ENCODE data around the gene ZNF521.

ZNF521 gene

DNA sequence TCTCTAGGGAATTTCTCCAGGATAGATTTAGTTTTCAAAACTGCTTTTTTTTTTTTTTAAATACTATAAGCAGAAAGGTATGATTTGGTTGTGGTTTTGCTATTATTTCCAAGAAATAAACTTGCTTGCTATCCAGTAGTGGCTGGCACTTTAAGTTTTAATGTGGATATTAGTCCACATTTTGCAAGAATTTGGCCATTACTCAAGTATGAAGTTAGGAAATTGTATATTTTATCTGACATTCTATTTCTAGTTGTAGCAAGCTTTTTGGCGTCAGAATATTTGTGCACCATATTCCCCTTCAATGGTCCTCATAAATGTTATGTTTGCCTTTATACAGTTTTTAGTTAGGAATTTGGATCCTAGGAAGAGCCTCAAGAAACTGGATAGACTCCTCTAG lies 226.3 kb downstream of the ZNF521 start:
- no peak for DNase-seq (ENCODE audit: low read depth in 2 of 2)

DNA sequence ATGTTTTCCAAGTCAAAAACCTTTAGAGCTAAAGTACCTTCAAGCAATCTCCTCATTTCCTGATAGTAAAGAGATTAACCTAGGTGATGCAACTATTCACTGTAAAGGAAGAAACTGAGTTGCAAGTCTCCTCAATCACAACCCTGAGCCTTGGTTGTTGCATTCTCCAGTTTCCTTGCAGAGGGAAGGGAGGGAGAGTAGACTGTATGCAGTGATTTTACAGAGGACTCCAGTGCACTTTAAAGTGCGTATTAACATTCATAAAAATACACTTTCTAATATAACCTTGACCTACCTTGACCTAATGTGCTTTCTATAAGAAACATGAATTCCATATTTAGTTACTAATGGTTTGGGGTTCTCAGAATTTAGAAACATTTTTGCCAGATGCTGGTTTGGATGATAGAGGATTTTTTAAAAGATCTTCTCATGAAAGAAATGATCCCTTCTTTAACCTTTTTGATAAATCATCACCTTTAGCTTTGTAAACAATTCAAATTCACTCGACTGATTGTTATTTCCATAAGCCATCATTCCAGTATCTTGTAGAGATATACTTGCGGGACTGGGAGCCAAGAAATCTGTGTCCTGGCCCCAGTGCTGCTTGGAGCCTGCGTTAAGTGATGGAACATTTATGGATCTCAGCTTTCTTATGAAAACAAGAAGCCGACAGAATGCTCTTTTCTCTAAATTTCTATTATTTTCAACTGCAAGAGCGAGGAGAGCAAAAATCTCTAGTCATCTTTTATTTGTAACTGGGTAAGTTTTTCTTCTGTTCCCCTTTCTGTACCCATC lies 228.3 kb downstream of the ZNF521 start:
- no peak for DNase-seq (ENCODE audit: low read depth in 2 of 2)

DNA sequence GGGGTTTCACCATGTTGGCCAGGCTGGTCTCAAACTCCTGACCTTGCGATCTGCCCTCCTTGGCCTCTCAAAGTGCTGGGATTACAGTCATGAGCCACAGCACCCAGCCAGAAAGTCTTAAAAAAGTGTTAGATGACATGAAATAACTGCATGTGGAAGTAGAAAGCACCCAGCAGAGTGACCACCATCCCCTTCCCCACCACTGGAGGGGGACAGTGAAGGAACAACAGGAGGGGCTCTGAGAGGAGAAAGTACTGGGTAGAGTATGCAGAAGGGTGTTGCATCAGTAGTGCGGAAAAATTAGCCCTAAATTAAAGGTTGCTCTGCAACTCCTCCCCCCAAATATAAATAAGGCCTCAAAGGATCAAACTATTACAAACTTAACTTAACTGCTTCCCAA lies 230.5 kb downstream of the ZNF521 start:
- DNase-seq (ENCODE audit: low read depth in 2 of 2), result no peak

DNA sequence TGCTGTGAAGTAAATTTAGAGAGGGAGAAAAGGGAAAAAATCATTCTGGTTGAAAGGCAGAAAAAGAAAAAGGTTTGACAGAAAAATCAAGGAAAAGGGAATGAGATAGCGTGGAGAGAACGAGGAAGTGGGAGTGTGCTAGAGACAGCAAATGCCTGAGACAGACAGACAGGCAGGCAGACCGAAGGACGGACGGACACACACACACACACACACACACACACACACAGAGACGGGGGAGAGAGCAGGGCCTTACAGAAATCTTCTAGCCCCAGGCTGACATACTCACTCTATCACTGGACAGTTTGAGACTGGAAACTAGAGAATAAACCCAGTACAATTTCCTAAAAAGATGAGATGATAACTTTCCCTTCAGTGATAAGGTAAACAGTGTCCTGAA lies 238.4 kb downstream of the ZNF521 start:
- DNase-seq (ENCODE audit: low read depth in 2 of 2), result no peak

DNA sequence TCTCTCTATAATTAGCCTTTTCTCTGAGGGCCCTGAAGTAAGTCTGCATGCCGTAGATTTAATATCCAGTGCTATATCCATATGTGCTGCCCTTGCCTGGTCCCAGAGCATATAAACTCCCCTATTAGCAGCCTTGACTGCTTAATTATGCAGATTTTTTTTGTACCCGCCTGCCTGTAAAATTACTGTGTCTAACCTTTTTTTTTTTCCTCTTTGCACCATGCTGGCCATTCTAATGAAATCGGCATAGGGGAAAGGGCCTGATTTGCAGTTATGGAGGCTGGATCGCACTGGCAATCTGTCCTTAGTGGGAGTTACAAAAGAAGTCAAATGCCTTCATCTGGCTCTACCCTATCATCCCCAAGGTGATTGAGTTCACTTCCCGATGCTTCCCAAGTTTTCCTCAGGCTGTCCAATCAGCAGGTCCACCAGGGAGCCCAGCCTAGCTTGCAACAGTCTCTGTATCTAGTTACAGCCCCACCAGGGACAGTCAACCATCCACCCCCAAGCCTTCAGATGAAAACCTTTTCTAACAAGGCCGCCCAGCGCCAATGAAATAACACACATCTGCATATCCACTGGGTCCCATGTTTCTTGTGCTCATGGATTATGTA lies 239.0 kb downstream of the ZNF521 start:
- DNase-seq (ENCODE audit: low read depth in 2 of 2), result no peak

DNA sequence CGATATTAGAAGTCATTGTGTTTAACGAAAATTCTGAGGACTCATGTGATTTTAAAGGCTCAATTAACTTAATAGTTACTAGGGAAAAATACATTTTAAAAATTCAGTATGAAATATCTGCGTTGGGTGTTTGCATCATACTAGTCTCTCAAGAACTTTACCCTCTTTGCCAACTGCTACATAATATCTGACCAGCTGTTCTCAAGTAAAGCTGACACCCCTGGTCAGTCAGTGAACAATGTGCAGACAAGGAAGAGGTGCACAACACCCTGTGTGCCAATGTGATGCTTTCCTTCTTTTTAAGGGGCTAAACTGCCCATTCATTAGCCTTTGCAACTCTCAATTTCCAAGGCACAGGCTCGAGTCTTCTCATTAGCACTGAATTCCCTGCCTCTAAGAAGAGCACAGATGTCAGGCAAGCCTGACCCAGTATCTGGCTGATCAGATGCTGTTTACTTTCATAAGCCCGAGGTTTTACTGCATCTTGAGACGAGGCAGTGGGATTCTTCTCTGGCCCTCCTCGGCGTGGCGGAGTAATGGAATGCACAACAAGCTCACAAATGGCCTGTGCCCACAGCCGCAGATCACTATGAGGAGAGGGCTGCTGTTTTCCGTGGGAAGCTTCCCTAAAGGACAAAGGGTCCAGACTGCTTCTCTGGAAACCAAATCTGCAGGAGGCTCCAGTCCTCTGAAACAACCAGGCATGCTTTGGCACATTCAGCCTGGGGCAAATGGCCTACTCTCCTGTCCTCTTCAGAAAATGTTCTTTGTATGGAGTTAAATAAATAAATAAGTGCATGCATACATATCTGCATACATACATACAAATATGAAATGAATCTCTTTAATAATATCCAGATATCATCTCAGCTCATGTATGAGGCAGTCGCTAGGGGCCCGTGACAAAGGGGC lies 240.3 kb downstream of the ZNF521 start:
- DNase-seq (ENCODE audit: low read depth in 2 of 2), result no peak

DNA sequence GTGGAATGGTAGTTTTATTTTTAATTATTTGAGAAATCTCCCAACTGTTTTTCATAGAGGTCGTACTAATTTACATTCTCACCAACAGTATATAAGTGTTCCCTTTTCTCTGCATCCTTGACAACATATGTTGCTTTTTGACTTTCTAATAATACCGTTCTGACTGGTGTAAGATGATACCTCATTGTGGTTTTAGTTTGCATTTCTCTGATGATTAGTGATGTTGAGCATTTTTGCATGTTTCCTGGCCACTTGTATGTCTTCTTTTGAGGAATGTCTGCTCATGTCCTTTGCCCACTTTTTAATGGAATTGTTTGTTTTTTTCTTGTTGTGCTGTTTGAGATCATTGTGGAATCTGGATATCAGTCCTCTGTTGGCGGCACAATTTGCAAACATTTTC lies 242.5 kb downstream of the ZNF521 start:
- DNase-seq (ENCODE audit: low read depth in 2 of 2), result no peak

DNA sequence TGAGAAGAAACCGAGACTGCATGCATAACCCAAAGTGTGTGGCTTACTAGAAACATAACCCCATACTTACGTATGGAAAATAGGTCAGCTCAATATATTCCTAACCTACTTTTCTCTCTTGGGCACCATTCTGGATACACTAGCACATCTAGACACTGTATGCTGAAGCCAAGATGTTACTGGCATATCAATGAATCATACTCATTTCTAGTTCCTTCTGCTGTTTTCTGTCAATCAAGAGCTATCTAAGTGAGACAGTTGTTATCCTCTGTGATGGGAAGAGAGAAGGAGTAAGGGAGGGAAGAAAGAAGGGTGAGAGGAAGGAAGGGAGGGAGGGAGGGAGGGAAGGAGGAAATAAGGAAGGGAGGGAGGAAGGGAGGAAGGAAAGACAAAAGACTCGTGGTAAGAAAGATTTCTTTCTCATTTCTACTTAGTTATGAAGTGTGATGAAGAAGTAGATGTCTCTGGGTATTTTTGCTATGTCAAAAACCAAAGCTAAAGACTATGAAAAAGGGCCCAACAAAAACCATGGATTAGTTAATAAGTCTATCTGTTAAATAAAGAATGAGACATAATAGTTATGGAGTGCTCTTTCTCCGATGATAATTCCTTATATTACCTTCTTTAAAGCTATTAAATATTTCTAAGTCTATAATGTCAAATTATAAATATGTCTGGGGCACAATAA lies 248.4 kb downstream of the ZNF521 start:
- DNase-seq (ENCODE audit: low read depth in 2 of 2), result no peak

DNA sequence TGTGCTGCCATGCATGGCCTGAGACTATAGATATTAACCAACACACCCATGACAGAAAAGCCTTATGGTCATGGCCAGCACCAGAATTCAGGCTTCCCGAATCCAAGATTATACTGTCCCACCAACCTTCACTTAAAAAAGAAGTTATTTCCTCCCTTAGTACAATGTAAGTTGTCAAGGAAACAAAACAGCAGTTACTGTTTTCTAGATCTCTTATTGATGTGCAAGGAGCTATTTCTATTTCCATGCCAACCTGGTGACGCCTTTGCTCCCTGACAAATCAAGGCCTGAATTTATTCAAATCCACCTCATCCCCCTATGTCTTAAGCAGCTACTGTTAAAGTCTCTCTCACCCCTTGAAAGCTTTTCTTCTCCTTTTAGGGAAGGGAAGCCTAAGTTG lies 249.3 kb downstream of the ZNF521 start:
- DNase-seq (ENCODE audit: low read depth in 2 of 2), result no peak

DNA sequence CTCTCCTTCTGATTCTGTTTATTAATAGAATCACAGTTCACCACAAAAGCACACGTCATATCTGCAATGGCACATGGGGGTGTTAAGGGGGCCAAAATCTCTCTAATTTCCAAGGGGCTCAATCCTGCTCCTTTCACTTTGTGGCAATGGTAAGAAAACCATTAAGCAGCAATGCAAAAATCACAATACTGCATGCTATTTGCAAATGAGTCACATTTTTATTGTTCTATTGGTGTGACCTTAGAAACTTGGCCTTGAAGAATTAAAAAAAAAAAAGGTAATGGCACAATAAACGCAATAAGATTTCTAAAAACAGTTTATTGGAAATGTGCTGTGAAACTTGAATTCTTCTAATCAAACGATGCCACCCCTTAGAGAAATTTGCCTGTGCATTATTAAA lies 251.5 kb downstream of the ZNF521 start:
- DNase-seq (ENCODE audit: low read depth in 2 of 2), result no peak

DNA sequence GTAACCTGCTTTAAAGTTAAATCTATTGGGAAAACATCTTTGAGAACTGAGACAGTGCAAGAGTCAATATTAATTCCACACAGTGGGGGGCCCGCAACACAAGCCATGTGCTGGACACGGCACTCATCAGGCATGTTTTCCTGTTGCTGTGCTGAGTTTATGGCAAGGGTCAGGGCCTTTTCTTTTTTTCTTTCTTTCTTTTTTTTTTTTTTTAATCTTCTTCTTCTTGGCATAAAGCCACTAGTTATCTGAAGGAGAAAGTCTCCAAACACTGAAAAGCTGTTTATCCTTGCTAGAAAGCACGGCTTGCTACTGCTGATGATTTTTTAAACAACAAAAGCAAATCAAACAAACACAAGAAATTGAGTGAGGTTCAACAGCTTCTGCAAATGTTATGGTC lies 252.1 kb downstream of the ZNF521 start:
- no peak for DNase-seq (ENCODE audit: low read depth in 2 of 2)

DNA sequence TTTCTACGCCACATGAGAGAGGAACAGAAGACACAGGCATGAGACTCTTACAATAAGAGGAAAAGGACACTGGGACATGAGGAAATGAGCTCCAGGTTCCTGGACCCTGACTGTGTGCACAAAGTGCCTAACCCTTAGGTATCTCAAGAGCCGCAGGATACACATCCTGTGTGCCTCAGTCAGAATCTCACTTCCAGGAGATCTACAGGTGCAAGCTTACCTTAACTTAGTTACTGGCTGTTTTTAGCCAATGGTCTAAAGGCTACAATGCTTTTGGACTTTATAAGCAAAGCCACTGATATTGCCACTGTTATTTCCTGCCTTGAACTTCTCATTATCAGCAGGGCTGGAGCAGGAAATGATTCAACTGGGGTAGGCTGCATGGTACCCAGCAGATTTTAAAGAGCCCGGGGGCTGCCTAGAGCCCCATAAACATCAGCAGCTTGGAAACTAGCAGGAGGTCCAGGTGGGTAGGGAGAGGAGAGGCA lies 254.4 kb downstream of the ZNF521 start:
- no peak for DNase-seq (ENCODE audit: low read depth in 2 of 2)

DNA sequence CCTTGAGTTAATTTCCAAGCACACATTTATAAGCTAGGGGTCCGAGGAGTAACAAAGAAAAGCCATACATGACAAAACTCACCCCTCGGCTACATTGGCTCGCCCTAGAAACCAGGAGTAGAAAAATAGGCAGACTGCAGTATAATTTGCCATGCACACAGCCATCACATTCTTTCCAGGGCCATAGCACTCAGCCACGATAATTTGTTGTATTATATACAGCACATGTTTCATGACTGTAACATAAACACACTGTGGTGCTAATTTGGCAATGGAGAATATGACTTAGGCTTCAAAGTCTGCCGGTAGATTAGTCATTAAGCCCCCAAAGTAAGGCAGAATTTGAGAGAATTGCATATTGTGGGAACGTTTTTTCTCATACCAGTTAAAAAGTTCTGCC lies 254.9 kb downstream of the ZNF521 start:
- DNase-seq (ENCODE audit: low read depth in 2 of 2), result no peak

DNA sequence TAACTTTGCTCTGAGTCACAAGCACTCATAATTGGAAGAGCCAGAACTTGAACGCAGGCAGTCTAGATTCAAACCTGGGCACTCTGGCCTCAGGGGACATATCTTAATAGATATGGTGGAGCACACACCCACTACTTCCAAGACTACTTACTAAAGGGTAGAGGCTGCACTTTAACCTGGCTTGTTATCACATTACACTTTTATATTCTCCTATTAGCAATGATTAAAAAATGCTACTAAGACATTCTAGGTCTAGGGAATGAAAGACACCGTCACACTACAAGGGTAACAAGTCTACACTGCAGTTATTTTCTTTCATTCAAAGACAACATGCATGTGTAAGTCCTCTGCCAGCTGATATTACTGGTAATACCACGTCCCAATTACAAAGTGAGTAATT lies 258.8 kb downstream of the ZNF521 start:
- no peak for DNase-seq (ENCODE audit: low read depth in 2 of 2)

DNA sequence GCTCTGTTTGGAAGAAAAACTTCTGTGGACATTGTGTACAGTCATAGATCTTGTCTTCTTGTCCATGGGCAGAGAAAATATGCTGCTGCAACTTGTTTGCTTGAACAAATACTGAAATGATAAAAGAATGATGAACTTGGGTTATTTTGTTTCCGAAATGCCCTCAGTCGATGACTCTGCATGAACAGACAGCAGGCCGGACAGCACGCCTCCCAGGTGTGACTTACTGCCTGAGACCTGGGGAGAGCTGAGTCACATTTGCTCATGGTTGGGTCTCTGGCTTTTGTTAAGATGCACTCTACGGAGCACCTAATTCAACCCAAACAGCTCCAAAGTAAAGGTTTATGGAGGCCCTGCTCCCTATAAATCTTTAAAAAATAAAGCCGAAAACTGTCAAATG lies 262.5 kb downstream of the ZNF521 start:
- DNase-seq (ENCODE audit: low read depth in 2 of 2), result no peak

DNA sequence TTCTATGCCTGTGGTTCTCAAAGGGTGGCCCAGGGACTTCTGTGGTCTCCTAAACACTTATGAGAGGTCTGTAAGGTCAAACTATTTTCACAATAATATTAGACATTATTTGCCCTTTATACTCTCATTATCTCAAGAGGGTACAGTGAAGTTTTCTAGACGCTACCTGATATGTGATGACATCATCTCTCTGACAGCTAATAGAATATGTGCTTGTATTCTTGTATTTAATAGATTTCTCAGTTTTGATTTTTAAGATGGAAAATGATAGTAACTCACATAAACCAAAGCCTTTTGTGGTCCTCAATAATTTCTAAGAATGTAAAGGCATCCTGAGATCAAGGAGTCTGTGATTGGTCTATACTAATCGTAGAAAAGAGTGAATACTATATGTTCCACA lies 265.1 kb downstream of the ZNF521 start:
- no peak for DNase-seq (ENCODE audit: low read depth in 2 of 2)

DNA sequence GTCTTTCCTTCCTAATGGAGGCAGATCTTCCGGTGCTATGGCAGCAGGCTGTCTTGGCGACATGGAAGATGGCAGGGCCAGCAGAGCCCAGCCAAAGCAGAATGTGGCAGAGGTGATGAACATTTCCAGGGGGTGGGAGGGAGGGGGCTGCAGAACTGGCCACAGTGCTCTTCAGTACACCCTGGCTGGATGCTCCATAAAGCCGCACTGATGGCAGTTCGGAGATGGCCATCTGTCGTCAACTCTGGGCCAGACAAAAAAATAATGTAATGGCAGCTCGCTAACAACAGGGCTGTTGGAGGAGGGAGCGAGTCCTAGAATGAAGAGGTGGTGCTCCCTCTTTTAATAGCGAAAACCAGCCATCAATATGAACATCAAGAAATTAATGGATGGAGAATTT lies 271.0 kb downstream of the ZNF521 start:
- DNase-seq (ENCODE audit: low read depth in 2 of 2), result no peak

DNA sequence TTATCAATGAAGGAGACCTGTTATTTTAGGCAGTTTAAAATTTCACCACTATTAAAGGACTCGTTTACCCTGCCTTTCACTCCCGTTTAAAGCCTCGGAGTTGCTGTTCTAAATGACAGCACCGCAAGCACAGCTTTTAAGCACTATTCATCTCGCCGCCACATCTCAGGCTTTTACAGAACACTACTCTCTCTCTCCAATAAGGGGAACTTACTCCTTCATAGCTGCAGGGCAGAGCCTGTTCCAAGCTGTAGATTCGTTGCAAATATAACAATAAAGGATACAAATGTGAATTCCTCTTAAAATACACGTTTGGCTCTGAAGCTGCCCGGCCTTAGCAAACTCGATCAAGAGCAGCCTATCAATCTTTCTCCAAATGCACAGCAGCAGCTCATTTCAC lies 271.8 kb downstream of the ZNF521 start:
- no peak for DNase-seq (ENCODE audit: low read depth in 2 of 2)

DNA sequence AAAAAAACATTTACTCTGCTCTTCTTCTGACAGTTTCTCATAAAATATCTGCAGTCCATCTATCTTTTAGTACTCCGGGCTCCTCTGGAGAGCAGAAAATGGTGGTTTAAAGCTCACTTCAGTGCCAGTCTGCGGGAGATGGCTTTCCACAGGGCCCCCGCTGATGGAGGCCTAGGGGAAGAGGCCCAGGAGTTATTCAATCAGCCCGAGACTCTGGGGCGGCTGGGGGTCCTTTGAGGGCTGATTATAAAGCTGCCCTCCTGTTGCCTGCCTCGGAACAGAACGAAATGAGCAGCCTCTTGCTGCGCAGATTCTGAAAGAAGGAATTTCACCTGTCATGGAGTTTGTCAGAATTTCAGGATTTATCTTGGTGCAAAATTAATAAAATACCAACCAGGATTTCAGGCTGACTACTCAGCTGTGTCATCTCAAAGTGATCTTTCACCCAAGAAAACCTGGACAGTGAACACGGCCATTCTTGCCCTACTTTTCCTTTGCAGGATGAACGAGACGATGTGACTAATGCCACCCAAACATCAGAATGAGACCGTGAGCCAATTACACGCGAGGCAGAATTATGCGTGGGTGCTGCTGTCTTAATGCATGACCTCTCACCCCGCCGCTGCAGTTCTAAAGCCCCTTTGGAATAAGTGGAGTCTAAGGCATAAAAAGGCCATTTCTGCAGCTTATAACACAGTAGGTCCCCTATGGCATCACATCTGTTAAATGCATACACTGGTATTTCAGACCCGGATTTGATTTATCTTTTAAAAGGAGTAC lies 273.8 kb downstream of the ZNF521 start:
- no peak for DNase-seq (ENCODE audit: low read depth in 2 of 2)

DNA sequence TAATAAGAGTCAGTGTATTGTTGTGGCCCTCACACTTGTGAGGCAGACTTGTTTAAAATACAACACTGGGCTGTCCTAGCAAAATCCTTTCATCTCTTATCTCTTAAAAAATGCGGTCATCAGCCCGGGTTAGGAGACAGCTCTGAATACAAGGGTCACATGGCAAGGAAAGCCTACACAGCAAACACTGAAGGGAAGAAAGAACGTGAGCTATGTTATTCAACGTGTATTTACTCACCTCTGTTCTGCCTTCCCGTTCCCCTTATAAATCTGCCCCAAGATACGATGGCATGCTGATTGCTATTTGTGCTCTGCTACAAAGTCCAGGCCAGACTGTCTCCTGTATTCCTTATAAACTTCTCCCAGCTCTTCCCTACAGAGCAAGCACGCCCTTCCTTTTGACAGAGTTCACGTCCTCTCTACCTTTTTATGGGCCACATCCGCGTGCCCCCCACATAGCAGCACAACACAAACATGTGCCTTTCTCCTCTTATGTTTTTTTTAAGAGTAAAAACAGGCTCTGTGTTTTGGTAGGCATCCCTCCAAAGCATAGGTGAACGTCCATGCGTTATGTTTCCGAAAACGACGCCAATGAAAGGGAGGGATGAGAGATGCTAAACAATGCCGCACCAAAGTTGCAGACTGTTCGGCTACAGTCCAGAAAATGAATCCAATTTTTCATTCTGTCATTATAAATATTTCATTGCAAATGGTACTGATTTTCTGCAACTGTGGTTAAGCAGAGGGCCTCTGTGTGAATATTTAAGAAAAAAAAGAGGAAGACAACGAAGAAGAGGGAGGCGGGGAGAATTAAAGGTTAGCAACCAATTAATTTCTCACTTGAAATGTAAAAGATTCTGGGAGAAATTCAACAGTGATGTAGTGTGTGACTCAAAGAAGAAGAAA lies 274.7 kb downstream of the ZNF521 start:
- DNase-seq (ENCODE audit: low read depth in 2 of 2), result no peak
